Measurements from ENCODE around the gene PAEP.

DNA sequence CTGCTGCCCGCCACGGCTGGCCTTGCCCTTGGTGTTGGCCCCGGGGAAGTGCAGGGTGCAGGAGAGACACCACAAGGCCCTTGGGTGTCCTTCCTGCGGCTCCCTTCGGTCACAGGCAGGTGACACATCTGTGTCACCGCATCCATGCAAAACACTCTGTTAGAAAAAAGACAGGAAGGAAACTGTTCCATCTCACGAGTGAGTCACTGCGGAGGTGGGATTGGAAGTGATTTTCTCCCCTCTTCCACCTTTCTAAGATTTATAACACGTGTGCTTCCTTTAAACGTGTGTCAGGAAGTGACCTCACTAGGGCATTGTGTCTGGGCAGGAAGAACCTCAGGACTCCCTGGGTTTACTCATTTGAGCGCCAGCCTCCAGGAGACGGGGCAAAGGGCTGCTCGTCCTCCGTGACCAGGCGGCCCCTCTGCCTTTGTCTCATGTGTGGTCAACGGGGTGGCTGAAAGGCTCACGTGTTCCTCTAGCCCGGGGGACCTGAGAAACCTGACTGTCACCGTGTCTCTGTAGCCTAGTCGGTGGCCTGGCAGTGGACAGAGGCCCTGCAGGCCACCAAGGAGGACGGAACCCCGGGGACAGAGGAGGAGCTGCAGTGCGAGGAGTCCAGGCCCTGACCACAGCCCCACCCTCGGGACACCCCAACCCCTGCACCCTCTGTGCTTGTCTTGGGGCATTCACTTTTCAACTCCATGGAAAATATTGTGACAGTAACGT lies 45.3 kb upstream of the PAEP start:
- TF ChIP-seq, protein P1, sequence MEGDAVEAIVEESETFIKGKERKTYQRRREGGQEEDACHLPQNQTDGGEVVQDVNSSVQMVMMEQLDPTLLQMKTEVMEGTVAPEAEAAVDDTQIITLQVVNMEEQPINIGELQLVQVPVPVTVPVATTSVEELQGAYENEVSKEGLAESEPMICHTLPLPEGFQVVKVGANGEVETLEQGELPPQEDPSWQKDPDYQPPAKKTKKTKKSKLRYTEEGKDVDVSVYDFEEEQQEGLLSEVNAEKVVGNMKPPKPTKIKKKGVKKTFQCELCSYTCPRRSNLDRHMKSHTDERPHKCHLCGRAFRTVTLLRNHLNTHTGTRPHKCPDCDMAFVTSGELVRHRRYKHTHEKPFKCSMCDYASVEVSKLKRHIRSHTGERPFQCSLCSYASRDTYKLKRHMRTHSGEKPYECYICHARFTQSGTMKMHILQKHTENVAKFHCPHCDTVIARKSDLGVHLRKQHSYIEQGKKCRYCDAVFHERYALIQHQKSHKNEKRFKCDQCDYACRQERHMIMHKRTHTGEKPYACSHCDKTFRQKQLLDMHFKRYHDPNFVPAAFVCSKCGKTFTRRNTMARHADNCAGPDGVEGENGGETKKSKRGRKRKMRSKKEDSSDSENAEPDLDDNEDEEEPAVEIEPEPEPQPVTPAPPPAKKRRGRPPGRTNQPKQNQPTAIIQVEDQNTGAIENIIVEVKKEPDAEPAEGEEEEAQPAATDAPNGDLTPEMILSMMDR (optimal IDR thresholded peaks at IDR 0.05 in 1 of 3, IDR thresholded peaks at IDR 0.05 in 1 of 3, conservative IDR thresholded peaks at IDR 0.05 in 1 of 3; ENCODE audit: extremely low read depth in 1 of 3, insufficient read depth in 2 of 3, low read length in 3 of 3) = no peak
- TF ChIP-seq EZH2 (IDR thresholded peaks at IDR 0.05; ENCODE audit: low read length) = no peak
